Right ventricle myocardium inferior (tissue), 1 donor: Measurements from ENCODE around the gene POPDC3. TPM values are rescaled to one million over a fixed set of nuclear protein-coding genes. Genes with fewer than 3 reads are reported as not detected.
"Not testable (repeated sequence)": the region's sequence is repeated elsewhere in the genome, so short reads cannot be mapped to it uniquely, and the experiment has no call there.

ENCODE experiments used
- ATAC-seq: fragments of 200-7000 bp; cut with Tn5 transposase; one replicate; pipeline ENCODE4 v1.9.1; 2020; ENCODE audit warnings: mild to moderate bottlenecking, moderate library complexity
- DNase-seq: peaks from one replicate; pipeline ENCODE4 v3.0.0; 2021; ENCODE audit errors: missing footprints
- intact Hi-C: fragments of 100-400 bp; cut with DNase I; formaldehyde crosslinking; loops from one replicate; pipeline ENCODE4 v1.11.0; 2022
- total RNA-seq: library from RNA; stranded (reverse); fragmentation: NEBNext Ultra II Directional; extraction: Animal tissue kit (Norgen Biotek cat#: 25700); gene quantifications from one replicate; pipeline ENCODE4 v1.2.1, GENCODE V29; 2021
- donor health status: DM: no; HTN: yes; CAD: no; lungs with severe emphysema.

The POPDC3 gene
- total RNA-seq, 1 donor from 2014 or later = 47.8 TPM

DNA sequence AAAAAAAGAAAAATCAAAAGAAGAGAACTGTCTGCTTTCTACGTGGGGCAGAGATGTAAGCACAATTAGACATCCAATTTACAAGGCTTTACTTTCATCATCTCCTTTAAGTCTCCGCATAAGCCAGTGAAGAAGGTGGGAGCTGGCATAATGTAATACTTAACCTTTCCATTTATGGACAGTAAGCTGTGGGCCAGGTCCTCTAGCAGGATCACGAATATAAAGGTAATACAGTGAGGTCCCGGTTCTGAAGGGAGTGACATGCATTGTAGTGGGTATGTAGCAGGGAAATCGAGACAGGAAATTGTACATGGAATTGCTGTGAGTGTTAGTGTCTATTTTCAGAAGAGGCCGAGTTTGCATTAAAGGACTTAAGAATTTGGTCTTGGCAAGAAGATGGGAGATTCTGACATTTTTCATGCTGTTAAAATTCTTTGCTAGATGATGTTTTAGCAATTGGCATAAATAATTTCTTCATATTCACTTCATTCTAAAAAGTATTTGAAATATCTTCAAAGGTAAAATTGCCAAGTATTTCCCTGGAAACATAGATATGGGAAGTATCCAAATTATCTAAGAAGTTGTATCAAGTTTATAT lies 20.4 kb upstream of the POPDC3 start:
- ATAC-seq (peak; percentile 23), DNase-seq (no peak)
- intact Hi-C loops = no loop called here

DNA sequence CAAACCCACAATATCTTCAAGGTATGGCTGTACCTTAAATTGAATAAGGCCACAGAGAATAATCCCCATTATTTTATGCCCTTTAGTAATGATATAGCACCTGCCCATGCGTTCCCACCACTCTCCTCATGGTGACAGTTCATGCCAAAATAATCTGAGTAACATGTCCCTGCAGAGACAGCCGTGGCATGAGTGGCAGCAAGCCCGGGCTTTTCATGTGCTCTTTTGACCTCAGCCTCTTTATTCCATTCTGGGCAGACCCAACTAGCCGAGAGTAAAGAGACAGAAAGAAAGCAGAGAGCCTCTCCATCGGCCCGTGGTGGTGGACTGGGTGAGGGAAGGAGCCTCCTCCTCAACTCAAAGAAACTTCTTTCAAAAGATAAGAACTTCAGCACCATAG lies 19.9 kb upstream of the POPDC3 start:
- DNase-seq (peak; percentile 78), ATAC-seq (peak; percentile 85)
- intact Hi-C loops = no loop called here

DNA sequence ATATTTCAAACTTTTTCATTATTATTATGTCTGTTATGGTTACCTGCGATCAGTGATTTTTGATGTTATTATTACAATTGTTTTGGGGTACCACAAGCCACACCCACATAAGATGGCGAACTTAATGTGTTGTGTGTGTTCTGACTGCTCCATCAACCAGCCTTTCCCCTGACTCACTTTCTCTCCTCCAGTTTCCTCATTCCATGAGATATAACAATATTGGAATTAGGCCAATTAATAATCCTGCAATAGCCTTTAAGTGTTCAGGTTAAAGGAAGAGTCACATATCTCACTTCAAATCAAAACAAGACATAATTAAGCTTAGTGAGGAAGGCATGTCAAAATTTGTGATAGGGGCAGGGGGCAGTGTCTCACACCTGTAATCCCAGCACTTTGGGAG lies 16.3 kb upstream of the POPDC3 start:
- no peak for ATAC-seq
- no peak for DNase-seq
- intact Hi-C loops = no loop called here

DNA sequence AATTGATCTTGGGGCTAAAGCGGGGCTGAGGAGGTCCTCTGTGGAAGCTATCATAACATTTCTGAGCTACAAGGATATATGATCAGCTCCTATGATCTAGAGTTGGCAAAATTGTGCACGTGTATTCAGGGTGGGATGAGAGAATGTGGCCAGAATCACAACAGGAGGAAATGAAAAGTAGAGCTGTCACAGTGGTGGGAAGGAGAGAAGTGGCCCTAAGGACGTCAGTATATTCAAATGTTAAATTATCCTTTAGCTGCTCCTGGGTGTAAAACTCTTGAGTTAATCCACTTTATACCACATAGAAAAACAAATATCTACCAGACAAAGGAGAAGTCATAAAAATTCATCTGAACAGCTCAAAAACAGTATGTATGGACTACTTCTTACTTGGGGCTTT lies 14.8 kb upstream of the POPDC3 start:
- intact Hi-C loops = no loop called here
- no peak for ATAC-seq
- DNase-seq = no peak

DNA sequence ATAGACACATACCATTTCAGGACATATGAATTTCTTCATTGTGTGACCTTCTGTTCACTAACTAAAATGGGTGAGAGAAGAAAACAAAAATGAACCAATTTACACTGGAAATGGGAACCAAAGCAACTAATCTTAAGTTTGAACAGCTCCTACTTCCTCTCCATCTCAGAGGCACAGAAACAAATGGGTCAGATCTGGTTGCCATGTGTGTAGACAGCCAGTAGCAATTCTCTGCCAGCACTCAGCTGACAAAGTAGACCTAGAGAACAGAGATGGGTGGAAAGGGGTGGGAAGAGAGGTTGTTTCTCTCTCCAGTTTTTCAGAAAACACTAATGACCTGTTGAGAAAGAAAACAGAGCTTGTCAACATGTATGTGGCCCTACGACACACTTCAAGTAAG lies 14.3 kb upstream of the POPDC3 start:
- intact Hi-C loops = no loop called here
- DNase-seq (no peak), ATAC-seq (no peak)

DNA sequence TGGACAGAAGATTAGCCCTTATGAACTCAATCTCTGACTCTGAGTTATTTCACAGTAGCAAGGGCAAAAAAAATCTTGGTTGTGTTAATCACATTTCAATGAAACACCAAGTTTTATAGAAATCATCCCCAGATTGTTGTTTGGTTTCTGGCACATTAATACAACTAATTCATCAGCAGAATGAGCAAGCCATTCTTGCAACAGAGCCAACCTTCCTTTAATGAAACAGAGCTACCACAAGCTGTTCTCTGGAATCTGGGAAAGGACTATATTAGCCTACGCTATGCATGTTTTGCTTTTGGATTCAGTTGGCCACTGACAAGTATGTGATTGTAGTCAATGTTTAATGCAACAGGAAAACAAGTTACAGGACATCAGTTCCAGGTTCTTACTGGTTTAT lies 13.8 kb upstream of the POPDC3 start:
- intact Hi-C loops = no loop called here
- DNase-seq (no peak), ATAC-seq (no peak)

DNA sequence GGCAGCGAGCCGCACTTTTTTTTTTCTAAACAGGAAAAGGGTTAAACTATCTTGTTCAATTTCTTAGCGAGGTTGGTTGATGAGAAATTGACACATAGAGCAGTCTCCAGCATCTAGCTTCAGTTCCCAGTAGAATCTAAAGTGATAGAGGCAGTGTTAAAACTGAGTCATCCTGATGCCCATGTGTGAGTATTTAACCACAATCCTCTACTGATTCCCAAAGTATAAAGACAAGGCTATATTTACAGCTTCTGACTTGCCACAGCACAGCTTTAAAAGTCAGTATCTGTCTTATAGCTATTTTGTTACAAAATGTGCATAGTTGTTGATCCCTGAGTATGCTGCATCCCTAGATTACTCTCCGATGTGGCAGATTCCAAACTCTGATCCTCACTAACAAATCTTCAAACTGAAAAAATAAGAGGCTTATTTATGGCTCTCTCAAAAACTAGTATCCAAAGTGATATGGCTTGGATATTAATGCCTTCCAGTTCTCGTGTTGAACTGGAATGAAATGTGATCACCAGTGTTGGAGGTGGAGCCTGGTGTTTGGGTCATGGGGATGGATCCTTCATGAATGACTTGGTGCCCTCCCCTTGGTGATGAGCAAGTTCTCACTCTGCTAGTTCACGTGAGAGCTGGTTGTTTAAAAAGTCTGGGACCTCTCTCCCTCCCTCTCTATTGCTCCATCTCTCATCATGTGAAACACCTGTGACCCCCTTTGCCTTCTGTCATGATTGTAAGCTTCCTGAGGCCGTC lies 13.1 kb upstream of the POPDC3 start:
- intact Hi-C loops = no loop called here
- ATAC-seq = no peak
- no peak for DNase-seq

DNA sequence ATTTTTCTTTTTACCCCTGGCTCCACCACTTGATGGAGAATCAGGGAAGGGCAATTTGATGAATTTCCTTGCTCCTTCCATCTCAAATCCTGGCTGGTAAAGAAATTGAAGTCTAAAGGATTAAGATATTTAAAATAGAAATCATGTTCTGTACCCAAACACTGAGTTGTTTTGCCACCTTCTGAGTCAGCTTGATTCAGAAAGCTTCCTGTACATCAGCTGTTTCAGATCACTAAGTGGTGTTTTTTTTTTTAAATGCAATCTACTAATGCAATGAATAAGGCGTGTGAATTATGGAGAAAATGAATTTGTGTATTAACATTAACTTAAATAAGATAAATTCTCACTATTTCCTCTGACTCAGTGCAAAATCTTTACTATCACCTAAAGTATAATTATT lies 11.5 kb upstream of the POPDC3 start:
- no peak for DNase-seq
- ATAC-seq = no peak
- intact Hi-C loops = no loop called here

DNA sequence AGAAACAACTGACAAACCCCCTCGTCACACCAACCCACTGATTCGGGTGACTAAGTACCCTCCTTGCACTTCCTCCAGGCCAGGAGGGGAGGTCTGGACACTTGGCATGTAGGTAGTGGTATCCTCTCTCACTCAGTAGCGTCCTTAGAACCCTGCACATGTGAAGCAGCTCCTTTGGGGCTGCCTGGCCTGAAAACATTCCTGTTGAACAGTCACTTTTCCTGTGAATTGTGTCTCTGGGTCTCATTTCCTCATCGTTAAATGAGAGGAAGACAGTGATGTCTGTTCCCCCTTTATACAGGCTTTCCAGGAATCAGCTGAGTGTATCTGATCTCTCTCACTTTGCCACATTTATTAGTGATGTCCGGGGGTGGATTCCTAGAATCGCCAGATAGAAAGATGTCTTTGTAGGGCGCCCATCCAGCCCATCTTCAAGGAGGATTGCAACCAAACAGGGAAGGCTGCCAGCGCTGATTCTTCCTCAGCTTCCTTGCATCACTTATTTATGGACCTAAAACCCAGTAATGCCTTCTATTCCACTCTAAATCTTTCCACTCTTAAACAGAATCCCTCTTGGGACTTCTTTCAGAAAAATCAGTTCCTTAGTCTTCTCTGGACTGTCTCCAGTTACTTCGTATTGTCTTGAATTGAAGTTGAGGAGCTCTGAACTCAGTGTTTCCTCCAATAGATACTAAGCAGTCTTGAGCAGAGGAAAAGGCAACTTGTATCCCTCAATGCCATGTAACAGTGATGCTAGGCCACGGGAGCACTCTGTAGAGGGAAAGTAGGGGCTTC lies 9.4 kb upstream of the POPDC3 start:
- ATAC-seq = no peak
- intact Hi-C loops = no loop called here
- DNase-seq = no peak

DNA sequence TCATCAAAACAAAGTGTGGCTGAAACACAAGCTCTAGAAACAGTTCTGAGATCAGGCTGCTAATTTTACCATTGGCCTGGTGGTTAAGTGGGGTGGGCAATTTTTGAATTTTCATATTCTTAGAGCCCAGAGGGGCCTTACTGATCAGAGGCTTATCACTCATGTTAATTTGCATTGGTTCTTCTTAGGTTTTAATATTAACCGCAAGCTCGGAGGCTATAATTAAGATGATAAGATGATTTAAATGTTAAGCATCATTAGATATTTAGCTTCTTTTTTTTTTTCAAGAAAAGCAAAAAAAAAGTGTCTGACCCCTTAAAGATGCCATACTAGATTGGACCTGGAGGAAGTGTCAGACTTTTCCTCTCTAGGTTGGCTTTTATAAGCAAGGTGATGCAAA lies 8.4 kb upstream of the POPDC3 start:
- intact Hi-C loops = no loop called here
- DNase-seq = no peak
- no peak for ATAC-seq

DNA sequence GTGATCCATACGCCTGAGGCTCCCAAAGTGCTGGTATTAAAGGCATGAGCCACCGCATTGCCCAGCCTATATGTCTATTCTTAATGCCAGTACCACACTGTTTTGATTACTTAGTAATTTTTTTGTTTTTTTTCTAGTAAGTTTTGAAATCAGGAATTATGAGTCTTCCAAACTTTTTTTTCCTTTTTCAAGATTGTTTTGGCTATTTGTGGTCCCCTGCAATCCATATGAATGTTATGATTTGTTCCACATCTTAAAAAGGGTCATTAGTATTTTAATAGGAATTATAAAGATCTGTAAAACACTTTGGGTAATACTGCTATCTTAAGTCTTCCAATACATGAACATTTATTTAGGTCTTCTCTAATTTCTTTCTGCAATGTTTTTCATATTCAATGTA lies 6.8 kb upstream of the POPDC3 start:
- DNase-seq = no peak
- intact Hi-C loops = no loop called here
- no peak for ATAC-seq

DNA sequence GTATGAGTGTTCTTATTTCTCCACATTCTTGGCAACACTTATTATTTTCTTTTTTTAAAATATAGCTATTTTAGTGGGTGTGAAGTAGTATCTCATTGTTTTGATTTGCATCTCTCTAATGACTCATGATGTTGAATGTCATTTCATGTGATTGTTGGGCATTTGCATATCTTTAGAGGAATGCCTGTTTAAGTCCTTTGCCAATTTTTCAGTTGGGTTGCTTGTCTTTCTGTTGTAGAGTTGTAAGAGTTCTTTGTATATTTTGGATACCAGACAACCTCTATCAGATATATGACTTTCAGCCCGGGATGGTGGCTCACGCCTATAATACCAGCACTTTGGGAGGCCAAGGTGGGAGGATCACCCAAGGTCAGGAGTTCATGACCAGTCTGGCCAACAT lies 5.1 kb upstream of the POPDC3 start:
- DNase-seq = no peak
- intact Hi-C loops = loop anchor here (5.0 kb wide), 2 partner anchors 77 to 92 kb away; no protein-coding TSS in a partner anchor
- ATAC-seq = no peak

DNA sequence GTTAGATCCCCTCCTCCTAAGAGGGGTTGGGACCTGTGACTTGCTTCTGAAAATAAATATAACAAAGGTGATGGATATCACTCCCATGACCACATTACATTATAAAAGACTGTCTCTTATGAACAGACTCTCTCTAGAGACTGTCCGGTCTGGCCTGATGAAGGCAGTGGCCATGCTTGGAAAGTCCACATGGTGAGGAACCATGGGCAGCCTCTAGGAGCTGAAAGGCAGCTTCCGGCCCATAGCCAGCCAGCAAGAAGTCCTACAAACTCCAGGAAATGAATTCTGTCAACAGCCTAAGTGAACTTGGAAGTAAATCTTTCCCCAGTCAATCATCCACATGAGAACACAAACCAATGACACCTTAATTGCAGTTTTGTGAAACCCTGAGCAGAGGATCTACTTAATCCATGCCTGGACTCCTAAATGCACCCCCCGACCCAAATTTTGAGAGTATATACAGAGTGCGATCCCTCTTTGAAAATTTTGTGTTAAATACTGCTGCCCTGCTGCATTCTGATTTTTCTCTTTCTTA lies 2.2 kb upstream of the POPDC3 start:
- no peak for ATAC-seq
- no peak for DNase-seq

DNA sequence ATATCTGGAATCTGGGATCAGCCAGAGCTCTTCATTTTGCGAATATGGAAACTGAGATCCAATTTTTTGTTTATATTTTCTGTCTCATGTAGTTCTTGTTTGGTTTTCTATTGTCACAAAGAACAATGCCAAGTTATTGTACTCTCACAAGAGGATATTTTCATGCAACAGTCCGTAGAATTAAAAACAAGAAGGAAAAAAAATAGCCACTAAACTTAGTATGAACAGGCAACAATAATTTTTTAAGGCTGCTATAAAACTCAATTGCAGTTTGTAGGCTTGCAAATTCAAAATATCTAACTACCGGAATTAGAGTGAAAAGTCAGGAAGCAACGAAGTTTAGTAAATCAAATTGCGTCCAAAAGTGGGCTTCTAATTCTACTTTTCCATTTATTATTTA lies 1.2 kb downstream of the POPDC3 start:
- intact Hi-C loops = loop anchor here (2.0 kb wide), 1 partner anchor 122 kb away; no protein-coding TSS in a partner anchor
- DNase-seq (no peak), ATAC-seq (no peak)

More for the DNA sequence above, 2.2 kb upstream of the POPDC3 start:
- intact Hi-C loops = loop anchor here (5.0 kb wide), 2 partner anchors 80 to 95 kb away; no protein-coding TSS in a partner anchor

DNA sequence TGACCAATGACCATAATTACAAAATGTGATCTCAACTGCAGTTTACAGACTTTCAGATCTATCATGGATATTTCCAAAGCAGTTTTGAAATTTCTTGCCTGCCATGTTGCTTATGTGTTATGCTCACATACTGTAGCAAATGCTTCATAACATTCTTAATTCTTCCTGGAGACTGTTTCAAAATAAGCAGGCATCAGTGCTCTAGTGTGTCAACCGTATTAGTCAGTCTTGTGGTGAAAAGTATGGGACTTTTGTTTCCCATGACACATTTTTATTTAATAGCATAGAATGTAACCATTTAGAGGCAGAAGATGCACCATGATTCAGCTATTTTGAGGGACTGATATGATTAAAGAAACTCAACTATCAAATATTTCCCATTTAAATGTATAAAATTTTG lies 1.7 kb downstream of the POPDC3 start:
- ATAC-seq = no peak
- intact Hi-C loops = loop anchor here (2.0 kb wide), 1 partner anchor 123 kb away; no protein-coding TSS in a partner anchor
- DNase-seq = no peak

DNA sequence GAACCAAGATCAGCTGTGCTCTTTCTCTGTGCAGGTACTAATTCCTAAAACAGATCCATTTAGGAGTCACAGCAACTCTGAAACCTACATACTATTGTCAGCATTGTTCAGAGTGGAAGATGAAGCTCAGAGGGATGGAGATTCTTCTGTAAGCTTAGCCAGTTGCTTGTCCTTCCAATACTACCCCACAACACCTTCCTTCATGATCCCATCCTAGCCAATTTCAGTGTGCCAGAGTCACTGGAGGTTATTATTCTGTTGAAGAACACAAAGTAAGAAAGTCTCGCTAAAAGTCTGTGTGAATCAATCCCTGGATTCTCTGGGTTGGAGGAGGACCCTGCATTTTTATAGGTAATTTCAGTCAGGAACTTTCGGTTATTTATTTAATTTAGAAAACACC lies 2.3 kb downstream of the POPDC3 start:
- ATAC-seq = no peak
- DNase-seq = no peak
- intact Hi-C loops = no loop called here

DNA sequence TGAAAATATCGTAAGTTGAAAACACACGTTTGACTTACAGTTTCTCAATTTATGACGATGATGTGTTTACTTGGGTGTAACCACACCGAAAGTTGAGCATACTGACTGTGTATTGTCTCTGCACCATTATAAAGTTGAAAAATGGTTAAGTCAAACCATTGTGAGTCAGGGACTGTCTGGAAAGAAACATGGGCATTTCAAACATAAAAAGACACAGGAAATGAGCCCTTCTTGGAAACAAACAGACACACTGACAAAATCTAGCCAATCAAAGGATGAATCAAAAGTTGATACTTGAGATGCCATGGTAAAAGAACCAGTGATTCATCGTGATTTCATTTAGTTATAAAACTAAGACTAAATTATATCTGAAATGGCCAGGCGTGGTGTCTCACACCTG lies 5.3 kb downstream of the POPDC3 start:
- DNase-seq = no peak
- ATAC-seq = no peak
- intact Hi-C loops = no loop called here

DNA sequence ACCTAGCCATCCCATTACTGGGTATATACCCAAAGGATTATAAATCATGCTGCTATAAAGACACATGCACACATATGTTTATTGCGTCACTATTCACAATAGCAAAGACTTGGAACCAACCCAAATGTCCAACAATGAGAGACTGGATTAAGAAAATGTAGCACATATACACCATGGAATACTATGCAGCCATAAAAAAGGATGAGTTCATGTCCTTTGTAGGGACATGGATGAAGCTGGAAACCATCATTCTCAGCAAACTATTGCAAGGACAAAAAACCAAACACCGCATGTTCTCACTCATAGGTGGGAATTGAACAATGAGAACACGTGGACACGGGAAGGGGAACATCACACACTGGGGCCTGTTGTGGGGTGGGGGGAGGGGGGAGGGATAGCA lies 7.3 kb downstream of the POPDC3 start:
- intact Hi-C loops, ATAC-seq, DNase-seq: not testable (repeated sequence)

DNA sequence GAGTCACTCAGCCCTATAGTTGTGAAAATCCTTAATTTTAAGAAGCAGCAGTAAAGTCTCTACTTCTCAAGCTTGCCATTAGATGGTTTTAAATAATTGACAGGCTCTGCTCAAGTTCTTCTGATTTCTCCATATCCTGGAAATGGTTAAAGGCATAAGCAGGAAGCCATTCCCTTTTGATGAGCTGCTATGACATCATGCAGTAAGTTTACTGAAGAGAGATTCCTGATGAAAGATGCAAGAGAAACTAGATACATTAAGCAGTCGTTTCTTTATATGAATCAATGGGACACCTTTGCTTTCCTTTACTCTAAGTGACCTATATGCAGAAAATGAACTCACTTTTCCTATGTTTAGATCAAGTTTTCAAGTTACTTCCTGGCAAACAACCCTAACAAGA lies 9.8 kb downstream of the POPDC3 start:
- ATAC-seq = no peak
- intact Hi-C loops = no loop called here
- DNase-seq = no peak
